ENCODE data around the gene RAI1.
A peak's percentile ranks its signal among the peaks of the same experiment; 100 is the strongest.
"Not testable (repeated sequence)": the region's sequence is repeated elsewhere in the genome, so short reads cannot be mapped to it uniquely, and the experiment has no call there.

The RAI1 gene, protein sequence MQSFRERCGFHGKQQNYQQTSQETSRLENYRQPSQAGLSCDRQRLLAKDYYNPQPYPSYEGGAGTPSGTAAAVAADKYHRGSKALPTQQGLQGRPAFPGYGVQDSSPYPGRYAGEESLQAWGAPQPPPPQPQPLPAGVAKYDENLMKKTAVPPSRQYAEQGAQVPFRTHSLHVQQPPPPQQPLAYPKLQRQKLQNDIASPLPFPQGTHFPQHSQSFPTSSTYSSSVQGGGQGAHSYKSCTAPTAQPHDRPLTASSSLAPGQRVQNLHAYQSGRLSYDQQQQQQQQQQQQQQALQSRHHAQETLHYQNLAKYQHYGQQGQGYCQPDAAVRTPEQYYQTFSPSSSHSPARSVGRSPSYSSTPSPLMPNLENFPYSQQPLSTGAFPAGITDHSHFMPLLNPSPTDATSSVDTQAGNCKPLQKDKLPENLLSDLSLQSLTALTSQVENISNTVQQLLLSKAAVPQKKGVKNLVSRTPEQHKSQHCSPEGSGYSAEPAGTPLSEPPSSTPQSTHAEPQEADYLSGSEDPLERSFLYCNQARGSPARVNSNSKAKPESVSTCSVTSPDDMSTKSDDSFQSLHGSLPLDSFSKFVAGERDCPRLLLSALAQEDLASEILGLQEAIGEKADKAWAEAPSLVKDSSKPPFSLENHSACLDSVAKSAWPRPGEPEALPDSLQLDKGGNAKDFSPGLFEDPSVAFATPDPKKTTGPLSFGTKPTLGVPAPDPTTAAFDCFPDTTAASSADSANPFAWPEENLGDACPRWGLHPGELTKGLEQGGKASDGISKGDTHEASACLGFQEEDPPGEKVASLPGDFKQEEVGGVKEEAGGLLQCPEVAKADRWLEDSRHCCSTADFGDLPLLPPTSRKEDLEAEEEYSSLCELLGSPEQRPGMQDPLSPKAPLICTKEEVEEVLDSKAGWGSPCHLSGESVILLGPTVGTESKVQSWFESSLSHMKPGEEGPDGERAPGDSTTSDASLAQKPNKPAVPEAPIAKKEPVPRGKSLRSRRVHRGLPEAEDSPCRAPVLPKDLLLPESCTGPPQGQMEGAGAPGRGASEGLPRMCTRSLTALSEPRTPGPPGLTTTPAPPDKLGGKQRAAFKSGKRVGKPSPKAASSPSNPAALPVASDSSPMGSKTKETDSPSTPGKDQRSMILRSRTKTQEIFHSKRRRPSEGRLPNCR (N-terminal part only)

DNA sequence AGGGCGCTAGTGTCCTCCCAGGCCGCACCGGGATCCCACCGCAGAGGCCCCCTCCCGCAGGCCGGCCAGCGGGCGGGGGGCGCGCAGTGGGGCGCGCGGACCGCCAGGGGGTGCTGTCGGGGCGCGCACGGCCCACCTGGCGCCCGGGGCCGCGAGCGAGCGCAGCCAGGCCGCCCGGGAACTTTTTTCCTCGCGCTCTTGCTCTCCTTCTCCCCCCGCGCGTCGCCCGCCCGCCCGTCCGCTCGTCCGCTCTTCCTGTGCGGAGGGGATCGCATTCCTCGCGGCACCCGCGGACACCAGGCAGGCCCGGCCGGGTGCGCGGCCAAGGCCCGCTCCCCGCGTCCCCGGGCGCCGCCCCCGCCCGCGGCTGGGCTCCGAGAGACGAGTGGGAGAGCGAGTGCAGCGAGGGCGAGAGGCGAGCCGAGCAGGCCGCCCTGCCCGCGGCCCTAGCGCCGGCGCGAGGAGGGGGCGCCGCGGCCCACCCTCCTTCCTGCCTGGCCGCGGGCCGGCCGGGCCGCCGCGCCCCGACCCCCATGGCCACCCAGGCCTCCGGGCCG is at the start of gene RAI1:
RAI1 (plus strand) TSS at position 272 of the 557 bp plus-strand sequence. CDS start 111,491 bp downstream, outside the sequence.
- peaks cover 31% of the 10 kb centered on the region for H3K4me1 ChIP-seq (ENCODE audit: control insufficient read depth, insufficient read depth, low read length)
- peak within 1 kb of the TSS; percentile 70 to 78 for H3K4me3 ChIP-seq (ENCODE audit: low read length in 2 of 2)
- no peaks in the 10 kb centered on the region for H3K36me3 ChIP-seq (ENCODE audit: control insufficient read depth in 2 of 2, insufficient read depth in 2 of 2, low read length in 2 of 2)
- peak within 1 kb of the TSS; percentile 71 to 86 for H3K9ac ChIP-seq (ENCODE audit: low read length in 2 of 2)
- H3K27me3 ChIP-seq (ENCODE audit: control insufficient read depth in 1 of 2, insufficient read depth in 2 of 2, low read length in 2 of 2) = no peaks in the 10 kb centered on the region
- H3K9me3 ChIP-seq (ENCODE audit: control insufficient read depth in 2 of 2, low read length in 2 of 2) = no peaks in the 10 kb centered on the region
- H3K27ac ChIP-seq (ENCODE audit: low read length) = peak within 1 kb of the TSS; percentile 91

GRCh38 chr17:17632690-17633089 is 48.6 kb upstream of the RAI1 start:
- H3K9me3 ChIP-seq (ENCODE audit: control insufficient read depth in 2 of 2, low read length in 2 of 2); H3K4me3 ChIP-seq (ENCODE audit: low read length in 2 of 2): not testable (repeated sequence)

GRCh38 chr17:17633310-17633709 is 47.9 kb upstream of the RAI1 start:
- Histone ChIP-seq H3K36me3 (ENCODE audit: control insufficient read depth in 2 of 2, insufficient read depth in 2 of 2, low read length in 2 of 2) (no peaks in the 10 kb centered on the region), H3K9ac (ENCODE audit: low read length in 2 of 2) (no peak overlapping the region), H3K9me3 (ENCODE audit: control insufficient read depth in 2 of 2, low read length in 2 of 2) (no peaks in the 10 kb centered on the region), H3K27me3 (ENCODE audit: control insufficient read depth in 1 of 2, insufficient read depth in 2 of 2, low read length in 2 of 2) (peaks cover under 1 to 6% of the 10 kb centered on the region in 2 donors), H3K27ac (ENCODE audit: low read length) (no peak overlapping the region), H3K4me1 (ENCODE audit: control insufficient read depth, insufficient read depth, low read length) (no peaks in the 10 kb centered on the region), H3K4me3 (ENCODE audit: low read length in 2 of 2) (no peak overlapping the region)

More at GRCh38 chr17:17632690-17633089, 48.6 kb upstream of the RAI1 start:
- not testable (repeated sequence) for H3K27me3 ChIP-seq (ENCODE audit: control insufficient read depth in 1 of 2, insufficient read depth in 2 of 2, low read length in 2 of 2); H3K27ac ChIP-seq (ENCODE audit: low read length); H3K4me1 ChIP-seq (ENCODE audit: control insufficient read depth, insufficient read depth, low read length); H3K36me3 ChIP-seq (ENCODE audit: control insufficient read depth in 2 of 2, insufficient read depth in 2 of 2, low read length in 2 of 2); H3K9ac ChIP-seq (ENCODE audit: low read length in 2 of 2)

GRCh38 chr17:17635126-17635525 is 46.1 kb upstream of the RAI1 start:
- no peaks in the 10 kb centered on the region for H3K4me1 ChIP-seq (ENCODE audit: control insufficient read depth, insufficient read depth, low read length)
- H3K36me3 ChIP-seq (ENCODE audit: control insufficient read depth in 2 of 2, insufficient read depth in 2 of 2, low read length in 2 of 2) = no peaks in the 10 kb centered on the region
- H3K27ac ChIP-seq (ENCODE audit: low read length) = no peak overlapping the region
- no peak overlapping the region for H3K4me3 ChIP-seq (ENCODE audit: low read length in 2 of 2)
- H3K9me3 ChIP-seq (ENCODE audit: control insufficient read depth in 2 of 2, low read length in 2 of 2) = no peaks in the 10 kb centered on the region
- H3K27me3 ChIP-seq (ENCODE audit: control insufficient read depth in 1 of 2, insufficient read depth in 2 of 2, low read length in 2 of 2) = peaks cover 3 to 6% of the 10 kb centered on the region in 2 donors
- no peak overlapping the region for H3K9ac ChIP-seq (ENCODE audit: low read length in 2 of 2)

DNA sequence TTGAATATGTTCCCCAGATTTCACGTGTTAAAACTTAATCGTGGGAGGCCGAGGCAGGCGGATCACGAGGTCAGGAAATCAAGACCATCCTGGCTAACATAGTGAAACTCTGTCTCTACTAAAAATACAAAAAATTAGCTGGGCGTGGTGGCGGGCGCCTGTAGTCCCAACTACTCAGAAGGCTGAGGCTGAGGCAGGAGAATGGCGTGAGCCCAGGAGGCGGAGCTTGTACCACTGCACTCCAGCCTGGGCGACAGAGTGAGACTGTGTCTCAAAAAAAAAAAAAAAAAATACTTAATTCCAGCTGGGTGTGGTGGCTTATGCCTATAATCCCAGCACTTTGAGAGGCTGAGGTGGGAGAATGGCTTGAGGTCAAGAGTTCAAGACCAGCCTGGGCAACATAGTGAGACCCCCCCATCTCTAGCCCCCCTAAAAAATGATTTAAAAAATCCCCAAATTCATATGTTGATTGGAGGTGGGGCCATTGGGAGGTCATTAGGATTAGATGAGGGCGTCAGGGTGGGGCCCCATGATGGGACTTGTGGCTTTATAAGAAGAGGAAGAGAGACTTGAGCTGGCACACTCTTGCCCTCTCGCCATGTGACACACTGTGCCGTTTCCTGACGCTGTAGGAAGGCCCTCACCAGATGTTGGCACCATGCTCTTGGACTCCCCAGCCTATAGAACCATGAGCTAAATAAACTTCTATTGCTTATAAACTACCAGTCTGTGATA is 45.6 kb upstream of the RAI1 start:
- not testable (repeated sequence) for H3K9me3 ChIP-seq (ENCODE audit: control insufficient read depth in 2 of 2, low read length in 2 of 2); H3K27ac ChIP-seq (ENCODE audit: low read length); H3K9ac ChIP-seq (ENCODE audit: low read length in 2 of 2); H3K4me1 ChIP-seq (ENCODE audit: control insufficient read depth, insufficient read depth, low read length); H3K27me3 ChIP-seq (ENCODE audit: control insufficient read depth in 1 of 2, insufficient read depth in 2 of 2, low read length in 2 of 2); H3K4me3 ChIP-seq (ENCODE audit: low read length in 2 of 2); H3K36me3 ChIP-seq (ENCODE audit: control insufficient read depth in 2 of 2, insufficient read depth in 2 of 2, low read length in 2 of 2)

- peaks cover 3 to 6% of the 10 kb centered on the region in 2 donors for H3K27me3 ChIP-seq (ENCODE audit: control insufficient read depth in 1 of 2, insufficient read depth in 2 of 2, low read length in 2 of 2)
- no peaks in the 10 kb centered on the region for H3K4me1 ChIP-seq (ENCODE audit: control insufficient read depth, insufficient read depth, low read length)
- no peak overlapping the region for H3K4me3 ChIP-seq (ENCODE audit: low read length in 2 of 2)
- no peaks in the 10 kb centered on the region for H3K36me3 ChIP-seq (ENCODE audit: control insufficient read depth in 2 of 2, insufficient read depth in 2 of 2, low read length in 2 of 2)
- no peak overlapping the region for H3K9ac ChIP-seq (ENCODE audit: low read length in 2 of 2)
- H3K9me3 ChIP-seq (ENCODE audit: control insufficient read depth in 2 of 2, low read length in 2 of 2) = no peaks in the 10 kb centered on the region
- H3K27ac ChIP-seq (ENCODE audit: low read length) = no peak overlapping the region
Measured at GRCh38 chr17:17636272-17636885, 44.9 kb upstream of the RAI1 start.

DNA sequence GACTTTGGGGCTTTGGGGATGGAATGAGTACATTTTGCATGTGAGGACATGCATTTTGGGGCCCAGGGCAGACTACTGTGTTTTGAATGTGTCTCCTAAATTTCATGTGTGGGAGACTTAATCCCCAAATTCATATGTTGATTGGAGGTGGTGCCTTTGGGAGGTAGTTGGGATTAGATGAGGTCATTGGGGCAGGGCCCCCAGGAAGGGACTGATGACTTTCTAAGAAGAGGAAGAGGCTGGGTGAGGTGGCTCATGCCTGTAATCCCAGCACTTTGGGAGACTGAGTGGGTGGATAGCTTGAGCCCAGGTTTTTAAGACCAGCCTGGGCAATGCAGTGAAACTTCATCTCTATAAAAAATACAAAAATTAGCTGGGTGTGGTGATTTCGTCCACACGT is 42.8 kb upstream of the RAI1 start:
- no peak overlapping the region for H3K9ac ChIP-seq (ENCODE audit: low read length in 2 of 2)
- no peak overlapping the region for H3K27ac ChIP-seq (ENCODE audit: low read length)
- H3K9me3 ChIP-seq (ENCODE audit: control insufficient read depth in 2 of 2, low read length in 2 of 2) = no peaks in the 10 kb centered on the region
- no peaks in the 10 kb centered on the region for H3K4me1 ChIP-seq (ENCODE audit: control insufficient read depth, insufficient read depth, low read length)
- H3K27me3 ChIP-seq (ENCODE audit: control insufficient read depth in 1 of 2, insufficient read depth in 2 of 2, low read length in 2 of 2) = peaks cover 3 to 6% of the 10 kb centered on the region in 2 donors
- H3K4me3 ChIP-seq (ENCODE audit: low read length in 2 of 2) = no peak overlapping the region
- no peaks in the 10 kb centered on the region for H3K36me3 ChIP-seq (ENCODE audit: control insufficient read depth in 2 of 2, insufficient read depth in 2 of 2, low read length in 2 of 2)

DNA sequence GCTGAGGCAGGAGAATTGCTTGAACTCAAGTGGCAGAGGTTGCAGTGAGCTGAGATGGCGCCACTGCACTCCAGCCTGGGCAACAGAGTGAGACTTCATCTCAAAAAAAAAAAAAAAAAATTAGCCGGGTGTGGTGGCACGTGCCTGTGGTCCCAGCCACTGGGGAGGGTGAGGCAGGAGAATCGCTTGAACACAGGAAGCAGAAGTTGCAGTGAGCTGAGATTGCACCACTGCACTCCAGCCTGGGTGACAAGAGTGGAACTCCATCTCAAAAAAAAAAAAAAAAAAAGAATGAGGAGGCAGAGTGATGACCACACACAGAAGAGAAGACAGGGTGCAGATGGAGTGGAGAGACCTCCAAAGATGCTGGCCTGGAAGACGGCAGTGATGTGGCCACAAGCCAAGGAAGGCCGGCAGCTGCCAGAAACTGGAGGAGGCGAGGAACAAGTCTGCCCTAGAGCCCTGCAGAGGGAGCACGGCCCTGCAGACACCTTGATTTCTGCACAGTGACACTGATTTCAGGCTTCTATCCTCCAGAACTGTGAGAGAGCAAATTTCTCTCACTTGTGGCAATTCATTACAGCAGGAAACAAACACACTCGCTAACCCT is 41.5 kb upstream of the RAI1 start:
- not testable (repeated sequence) for H3K27me3 ChIP-seq (ENCODE audit: control insufficient read depth in 1 of 2, insufficient read depth in 2 of 2, low read length in 2 of 2); H3K4me3 ChIP-seq (ENCODE audit: low read length in 2 of 2); H3K4me1 ChIP-seq (ENCODE audit: control insufficient read depth, insufficient read depth, low read length); H3K27ac ChIP-seq (ENCODE audit: low read length); H3K36me3 ChIP-seq (ENCODE audit: control insufficient read depth in 2 of 2, insufficient read depth in 2 of 2, low read length in 2 of 2); H3K9ac ChIP-seq (ENCODE audit: low read length in 2 of 2); H3K9me3 ChIP-seq (ENCODE audit: control insufficient read depth in 2 of 2, low read length in 2 of 2)

- H3K4me1 ChIP-seq (ENCODE audit: control insufficient read depth, insufficient read depth, low read length) = no peaks in the 10 kb centered on the region
- peaks cover 0 to 3% of the 10 kb centered on the region in 2 donors for H3K9me3 ChIP-seq (ENCODE audit: control insufficient read depth in 2 of 2, low read length in 2 of 2)
- H3K9ac ChIP-seq (ENCODE audit: low read length in 2 of 2) = no peak overlapping the region
Measured at GRCh38 chr17:17641621-17642409, 39.4 kb upstream of the RAI1 start.

More at GRCh38 chr17:17641621-17642409, 39.4 kb upstream of the RAI1 start:
- no peaks in the 10 kb centered on the region for H3K36me3 ChIP-seq (ENCODE audit: control insufficient read depth in 2 of 2, insufficient read depth in 2 of 2, low read length in 2 of 2)
- H3K27me3 ChIP-seq (ENCODE audit: control insufficient read depth in 1 of 2, insufficient read depth in 2 of 2, low read length in 2 of 2) = peaks cover 0 to 3% of the 10 kb centered on the region in 2 donors
- H3K4me3 ChIP-seq (ENCODE audit: low read length in 2 of 2) = no peak overlapping the region
- no peak overlapping the region for H3K27ac ChIP-seq (ENCODE audit: low read length)
